ENCODE results near the gene ZNF227.

- no peak for TF ChIP-seq CTCF (conservative IDR thresholded peaks at IDR 0.05)
- TF ChIP-seq EZH2 (IDR thresholded peaks at IDR 0.05; ENCODE audit: low read depth) = no peak
These were observed 31.4 kb upstream of the ZNF227 start for GRCh38 chr19:44180968-44181367.

Data from PC-9 (cell line).